Neuronal stem cell (in vitro differentiated cells): ENCODE data around the gene NBR1.
"Not testable (repeated sequence)": the region's sequence is repeated elsewhere in the genome, so short reads cannot be mapped to it uniquely, and the experiment has no call there.

Experiments used
- DNase-seq: peaks from one replicate; pipeline ENCODE4 v3.0.0-alpha.2; 2013; ENCODE audit warnings: low spot score
- H2AFZ ChIP-seq: one replicate; pipeline ENCODE4 v1.6.1; 2013; ENCODE audit warnings: mild to moderate bottlenecking, low read length, inconsistent platforms
- H2AK5ac ChIP-seq: 2 replicates; pipeline ENCODE4 v1.6.1; 2013; ENCODE audit warnings: low read depth, mild to moderate bottlenecking, inconsistent platforms, low read length, moderate library complexity, mixed read lengths
- H2BK120ac ChIP-seq: 2 replicates; pipeline ENCODE4 v1.6.1; 2013; ENCODE audit warnings: low read depth, mild to moderate bottlenecking, inconsistent platforms, low read length, moderate library complexity, mixed read lengths
- H2BK12ac ChIP-seq: one replicate; pipeline ENCODE4 v1.6.1; 2013; ENCODE audit warnings: low read length, inconsistent platforms
- H2BK15ac ChIP-seq: 2 replicates; pipeline ENCODE4 v1.6.1; 2013; ENCODE audit warnings: mild to moderate bottlenecking, low read length, inconsistent platforms, mixed read lengths
- H2BK5ac ChIP-seq: one replicate; pipeline ENCODE4 v1.6.1; 2013; ENCODE audit warnings: inconsistent platforms, mild to moderate bottlenecking, low read length, moderate library complexity
- H3K14ac ChIP-seq: one replicate; pipeline ENCODE4 v1.6.1; 2013; ENCODE audit warnings: low read length, inconsistent platforms
- H3K18ac ChIP-seq: 2 replicates; pipeline ENCODE4 v1.6.1; 2013; ENCODE audit warnings: low read length, inconsistent platforms
- H3K23ac ChIP-seq: 2 replicates; pipeline ENCODE4 v1.6.1; 2013; ENCODE audit warnings: low read depth, mild to moderate bottlenecking, mixed read lengths, low read length, inconsistent platforms; ENCODE audit not compliant: poor library complexity
- H3K27ac ChIP-seq: replicated peaks from 3 replicates; pipeline ENCODE4 v1.5.1; 2013; ENCODE audit warnings: low read length, inconsistent platforms
- H3K27me3 ChIP-seq, 3 experiments: 2 replicates each; pipeline ENCODE4 v1.6.1; 2013; ENCODE audit warnings: low read length in 3 of 3, mild to moderate bottlenecking in 2 of 3, inconsistent platforms in 1 of 3, low read depth in 1 of 3, mixed read lengths in 1 of 3, moderate library complexity in 1 of 3; ENCODE audit not compliant: control insufficient read depth in 3 of 3, insufficient read depth in 3 of 3
- H3K36me3 ChIP-seq, 2 donors: replicated peaks in 1 of 2; 2 replicates each; pipeline ENCODE4 v1.6.1; 2013; ENCODE audit warnings: low read length in 2 of 2; ENCODE audit not compliant: control insufficient read depth in 2 of 2, insufficient read depth in 2 of 2
- H3K4ac ChIP-seq: 2 replicates; pipeline ENCODE4 v1.6.1; 2013; ENCODE audit warnings: inconsistent platforms, mild to moderate bottlenecking, low read length, moderate library complexity
- H3K4me1 ChIP-seq, 2 donors: 1 replicate in 1 of 2; 2 replicates in 1 of 2; pipeline ENCODE4 v1.6.1; 2013; ENCODE audit warnings: low read length in 2 of 2, low read depth in 1 of 2; ENCODE audit not compliant: control insufficient read depth in 2 of 2, insufficient read depth in 1 of 2
- H3K4me2 ChIP-seq: one replicate; pipeline ENCODE4 v1.6.1; 2013; ENCODE audit warnings: mild to moderate bottlenecking, low read length, inconsistent platforms; ENCODE audit not compliant: insufficient read depth, poor library complexity, severe bottlenecking
- H3K4me3 ChIP-seq, 2 donors: 2 replicates each; pipeline ENCODE4 v1.5.1; 2013; ENCODE audit warnings: low read length in 2 of 2, mild to moderate bottlenecking in 2 of 2, inconsistent platforms in 1 of 2, moderate library complexity in 1 of 2
- H3K79me1 ChIP-seq: one replicate; pipeline ENCODE4 v1.6.1; 2013; ENCODE audit warnings: low read depth, mild to moderate bottlenecking, inconsistent platforms, low read length, moderate library complexity
- H3K9ac ChIP-seq: one replicate; pipeline ENCODE4 v1.6.1; 2013; ENCODE audit warnings: mild to moderate bottlenecking, low read depth, low read length, inconsistent platforms; ENCODE audit not compliant: poor library complexity
- H3K9me3 ChIP-seq, 2 donors: replicated peaks in 1 of 2; 2 replicates each; pipeline versions ENCODE3 to v1.6.1; 2013; ENCODE audit warnings: low read length in 2 of 2, mild to moderate bottlenecking in 2 of 2, inconsistent platforms in 1 of 2, low read depth in 1 of 2, mixed read lengths in 1 of 2, moderate library complexity in 1 of 2; ENCODE audit not compliant: control insufficient read depth in 2 of 2, insufficient read depth in 1 of 2
- H4K8ac ChIP-seq: one replicate; pipeline ENCODE4 v1.6.1; 2013; ENCODE audit warnings: low read depth, mild to moderate bottlenecking, inconsistent platforms, low read length, moderate library complexity
- H4K91ac ChIP-seq: one replicate; pipeline ENCODE4 v1.6.1; 2013; ENCODE audit warnings: low read length, low read depth, mild to moderate bottlenecking, inconsistent platforms; ENCODE audit not compliant: poor library complexity
- WGBS, 2 donors: extraction: QIAGEN DNeasy Blood & Tissue Kit; methylation state at CpG; one replicate each; pipeline ENCODE4 v1.1.7; 2013; ENCODE audit warnings: missing lambda C conversion rate in 2 of 2, mixed read lengths in 1 of 2; ENCODE audit not compliant: insufficient read length in 2 of 2, insufficient replicate concordance in 1 of 2; ENCODE audit errors: extremely low coverage in 2 of 2; 5-methylcytosine and 5-hydroxymethylcytosine counted together

Gene NBR1

DNA sequence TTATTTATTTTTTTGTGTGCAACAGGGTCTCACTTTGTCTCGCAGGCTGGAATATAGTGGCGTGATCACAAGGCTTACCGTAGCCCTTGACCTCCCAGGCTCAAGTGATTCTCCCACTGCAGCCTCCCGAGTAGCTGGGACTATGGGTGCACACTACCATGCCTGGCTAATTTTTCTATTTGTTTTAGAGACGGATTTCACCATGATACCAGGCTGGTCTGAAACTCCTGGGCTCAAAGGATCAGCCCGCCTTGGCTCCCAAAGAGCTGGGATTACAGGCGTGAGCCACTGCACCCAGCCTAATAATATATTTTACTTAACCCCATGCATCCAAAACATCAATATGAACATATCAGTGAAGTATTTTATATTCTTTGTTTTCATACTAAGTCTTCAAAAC, 55.4 kb downstream of the NBR1 start:
- no peak for DNase-seq
- H3K9ac ChIP-seq, result no peak overlapping the region
- H4K8ac ChIP-seq, result no peak overlapping the region
- H2BK15ac ChIP-seq, result no peak overlapping the region
- no peak overlapping the region for H3K18ac ChIP-seq
- H3K4ac ChIP-seq, result no peak overlapping the region
- no peaks in the 10 kb centered on the region for H3K9me3 ChIP-seq
- H3K23ac ChIP-seq, result no peak overlapping the region
- no peak overlapping the region for H2BK5ac ChIP-seq
- H3K4me2 ChIP-seq, result no peak overlapping the region
- no CpG with 5 or more reads among the region's 7 CpGs for WGBS, 2 donors
- H2AFZ ChIP-seq, result no peak overlapping the region
- H3K27ac ChIP-seq, result no peak overlapping the region
- no peak overlapping the region for H2BK12ac ChIP-seq
- no peaks in the 10 kb centered on the region for H3K27me3 ChIP-seq
- H2BK120ac ChIP-seq, result no peak overlapping the region
- no peak overlapping the region for H3K4me3 ChIP-seq
- H3K14ac ChIP-seq, result no peak overlapping the region
- no peaks in the 10 kb centered on the region for H3K79me1 ChIP-seq
- no peak overlapping the region for H4K91ac ChIP-seq
- no peak overlapping the region for H2AK5ac ChIP-seq
- no peaks in the 10 kb centered on the region for H3K4me1 ChIP-seq
- no peaks in the 10 kb centered on the region for H3K36me3 ChIP-seq

DNA sequence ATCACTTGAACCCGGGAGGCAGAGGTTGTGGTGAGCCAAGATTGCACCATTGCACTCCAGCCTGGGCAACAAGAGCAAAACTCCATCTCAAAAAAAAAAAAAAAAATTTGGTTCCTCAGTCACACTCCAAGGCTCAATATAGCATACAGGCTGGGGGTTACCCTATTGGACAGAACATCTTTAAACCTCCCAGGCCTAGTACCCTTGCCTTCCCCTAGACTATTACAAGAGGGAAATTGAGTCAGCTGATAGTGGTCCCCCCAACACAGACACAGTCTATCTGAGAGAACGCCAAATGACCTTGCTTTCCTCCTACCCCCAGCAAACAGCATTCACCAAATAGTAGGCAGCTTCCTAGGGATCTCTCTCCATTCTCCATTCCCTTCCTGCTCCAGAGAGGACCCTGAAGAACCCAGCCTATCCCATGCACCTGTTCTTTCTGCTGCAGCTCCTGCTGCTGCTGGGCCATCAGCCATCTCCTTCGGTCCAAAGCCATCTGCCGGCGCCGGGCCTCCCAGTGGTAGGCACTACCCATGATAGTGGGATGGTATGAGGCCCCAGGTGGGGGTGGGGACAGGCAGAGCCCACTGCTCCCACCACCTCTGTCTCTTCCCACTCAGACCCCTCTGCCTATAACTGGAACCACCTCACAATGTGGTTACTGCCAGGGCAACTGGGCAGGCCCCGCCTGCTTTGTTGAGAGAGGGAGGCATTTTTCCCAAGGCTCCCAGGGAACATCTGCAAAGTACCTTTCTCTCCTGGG, 57.2 kb downstream of the NBR1 start, which contains the start of gene CCDC200:
TSS of gene CCDC200 (minus strand) at position 604 of the 763 bp plus-strand sequence. CDS start at position 535, 69 bp downstream.
- not testable (repeated sequence) for H3K36me3 ChIP-seq, H3K79me1 ChIP-seq, H4K91ac ChIP-seq, H3K14ac ChIP-seq, H3K23ac ChIP-seq, H3K9me3 ChIP-seq, DNase-seq, H3K4me1 ChIP-seq, H3K4me2 ChIP-seq, H3K18ac ChIP-seq, H2BK15ac ChIP-seq, H2AFZ ChIP-seq, H2AK5ac ChIP-seq, H3K4me3 ChIP-seq, H3K9ac ChIP-seq, H4K8ac ChIP-seq, H3K4ac ChIP-seq, H2BK12ac ChIP-seq, H2BK120ac ChIP-seq, H3K27ac ChIP-seq, H3K27me3 ChIP-seq, H2BK5ac ChIP-seq
- WGBS, 2 donors, result no CpG with 5 or more reads among the region's 7 CpGs

DNA sequence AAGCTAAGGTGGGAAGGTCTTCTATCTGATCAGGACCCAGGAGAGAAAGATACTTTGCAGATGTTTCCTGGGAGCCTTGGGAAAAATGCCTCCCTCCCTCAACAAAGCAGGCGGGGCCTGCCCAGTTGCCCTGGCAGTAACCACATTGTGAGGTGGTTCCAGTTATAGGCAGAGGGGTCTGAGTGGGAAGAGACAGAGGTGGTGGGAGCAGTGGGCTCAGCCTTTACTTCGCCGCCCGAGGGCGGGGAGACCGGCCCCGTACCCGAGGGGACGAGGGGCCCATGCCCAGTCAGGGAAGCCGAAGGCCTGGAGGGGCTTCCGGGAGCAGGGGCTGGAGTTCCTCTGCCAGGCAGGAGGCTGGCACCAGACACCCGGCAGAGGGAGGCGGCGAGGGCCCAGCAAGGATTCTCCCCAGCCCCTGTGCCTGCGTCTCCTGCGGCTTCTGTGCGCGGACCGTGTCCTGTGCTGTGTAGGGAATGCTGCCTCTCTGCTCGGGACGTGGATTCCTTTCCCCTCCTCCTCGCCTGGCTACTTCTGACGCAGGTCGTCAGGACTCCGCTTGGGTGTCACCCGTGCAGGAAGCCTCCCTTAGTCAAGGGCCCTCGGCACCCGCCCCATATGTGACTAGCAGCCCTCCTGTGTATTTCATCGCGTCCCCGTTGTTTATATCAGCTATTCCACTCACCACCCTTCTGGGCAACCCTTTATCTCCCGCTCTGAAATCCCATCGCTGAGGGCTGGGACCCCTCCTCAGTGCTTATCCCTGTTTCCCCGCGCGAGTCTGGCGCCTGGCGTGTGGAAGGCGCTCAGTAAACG, 60.4 kb downstream of the NBR1 start:
- not testable (repeated sequence) for H3K9ac ChIP-seq, H2BK12ac ChIP-seq, H2AK5ac ChIP-seq, H3K14ac ChIP-seq, H3K27me3 ChIP-seq, H3K4ac ChIP-seq, H3K36me3 ChIP-seq, H4K8ac ChIP-seq, H3K4me1 ChIP-seq, H2BK15ac ChIP-seq, H2AFZ ChIP-seq, H3K4me2 ChIP-seq, H2BK5ac ChIP-seq, H2BK120ac ChIP-seq, DNase-seq, H3K4me3 ChIP-seq, H3K18ac ChIP-seq, H3K79me1 ChIP-seq, H3K27ac ChIP-seq, H3K9me3 ChIP-seq, H3K23ac ChIP-seq, H4K91ac ChIP-seq
- no CpG with 5 or more reads among the region's 40 CpGs for WGBS, 2 donors

DNA sequence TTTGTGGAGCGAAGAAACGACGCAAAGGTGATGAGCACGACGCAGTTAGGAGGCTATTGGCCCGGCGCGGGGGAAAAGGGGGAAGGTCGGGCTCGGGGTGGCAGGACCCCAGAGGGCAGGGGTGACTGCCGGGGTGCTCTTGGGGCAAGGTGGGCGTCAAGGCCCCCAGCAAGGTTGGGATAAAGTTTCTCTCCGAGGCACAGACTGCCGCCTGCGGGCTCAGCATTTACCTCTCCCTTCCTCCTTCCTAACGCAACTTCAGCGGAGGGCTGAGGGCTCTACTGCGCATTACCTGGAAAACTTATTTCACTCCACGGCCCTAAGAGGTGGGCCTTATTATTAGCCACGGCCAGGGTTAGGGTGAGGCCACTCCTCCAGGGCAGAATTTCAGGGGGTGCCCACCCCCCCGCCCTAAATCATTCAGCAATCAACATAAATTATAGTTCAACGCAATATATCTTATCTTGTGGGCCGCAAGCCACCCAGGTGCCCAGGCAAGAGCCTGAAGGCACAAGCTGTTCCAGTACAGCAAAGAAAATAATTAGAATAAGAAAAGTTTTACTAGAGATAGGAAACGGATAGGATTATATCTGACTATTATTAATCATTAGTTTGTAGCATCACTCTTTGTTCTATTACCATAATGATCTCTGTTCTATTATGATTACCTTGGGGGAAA, 61.1 kb downstream of the NBR1 start:
- H2AFZ ChIP-seq, H3K18ac ChIP-seq, H2BK15ac ChIP-seq, H3K27me3 ChIP-seq, H3K14ac ChIP-seq, H3K9me3 ChIP-seq, DNase-seq, H2BK12ac ChIP-seq, H3K9ac ChIP-seq, H3K79me1 ChIP-seq, H2BK120ac ChIP-seq, H2AK5ac ChIP-seq, H2BK5ac ChIP-seq, H4K8ac ChIP-seq, H3K4me2 ChIP-seq, H3K36me3 ChIP-seq, H3K4me3 ChIP-seq, H3K4ac ChIP-seq, H3K4me1 ChIP-seq, H3K23ac ChIP-seq, H3K27ac ChIP-seq, H4K91ac ChIP-seq: not testable (repeated sequence)
- no CpG with 5 or more reads among the region's 24 CpGs for WGBS, 2 donors
